Neural cell (in vitro differentiated cells): Measurements from ENCODE around the gene SYTL4.

Experiments used
- CTCF ChIP-seq: fragments of 450-650 bp; IDR thresholded peaks from 2 replicates; pipeline ENCODE4 v1.5.1; 2014; ENCODE audit warnings: antibody characterized with exemption, mild to moderate bottlenecking, moderate library complexity; ENCODE audit not compliant: poor library complexity, severe bottlenecking
- EZH2 ChIP-seq: fragments of 200-600, 300-800 bp; shearing (Covaris generic), sonication (generic); IDR thresholded peaks from 2 replicates; pipeline ENCODE4 v1.6.1; 2014; ENCODE audit warnings: antibody characterized with exemption, low read length, borderline replicate concordance, mild to moderate bottlenecking; ENCODE audit not compliant: insufficient read depth, poor library complexity, severe bottlenecking

GRCh38 chrX:100747090-100747489, 15.2 kb upstream of the SYTL4 start:
- no peak for TF ChIP-seq CTCF
- TF ChIP-seq EZH2, result no peak
